Central memory CD4-positive, alpha-beta T cell (primary cell): ENCODE measurements around the gene PERM1.
A peak's percentile ranks its signal among the peaks of the same experiment; 100 is the strongest.
"Not testable (repeated sequence)": the region's sequence is repeated elsewhere in the genome, so short reads cannot be mapped to it uniquely, and the experiment has no call there.

Experiments used
- DNase-seq: peaks from one replicate; pipeline ENCODE4 v3.0.0; 2022

The PERM1 gene

DNA sequence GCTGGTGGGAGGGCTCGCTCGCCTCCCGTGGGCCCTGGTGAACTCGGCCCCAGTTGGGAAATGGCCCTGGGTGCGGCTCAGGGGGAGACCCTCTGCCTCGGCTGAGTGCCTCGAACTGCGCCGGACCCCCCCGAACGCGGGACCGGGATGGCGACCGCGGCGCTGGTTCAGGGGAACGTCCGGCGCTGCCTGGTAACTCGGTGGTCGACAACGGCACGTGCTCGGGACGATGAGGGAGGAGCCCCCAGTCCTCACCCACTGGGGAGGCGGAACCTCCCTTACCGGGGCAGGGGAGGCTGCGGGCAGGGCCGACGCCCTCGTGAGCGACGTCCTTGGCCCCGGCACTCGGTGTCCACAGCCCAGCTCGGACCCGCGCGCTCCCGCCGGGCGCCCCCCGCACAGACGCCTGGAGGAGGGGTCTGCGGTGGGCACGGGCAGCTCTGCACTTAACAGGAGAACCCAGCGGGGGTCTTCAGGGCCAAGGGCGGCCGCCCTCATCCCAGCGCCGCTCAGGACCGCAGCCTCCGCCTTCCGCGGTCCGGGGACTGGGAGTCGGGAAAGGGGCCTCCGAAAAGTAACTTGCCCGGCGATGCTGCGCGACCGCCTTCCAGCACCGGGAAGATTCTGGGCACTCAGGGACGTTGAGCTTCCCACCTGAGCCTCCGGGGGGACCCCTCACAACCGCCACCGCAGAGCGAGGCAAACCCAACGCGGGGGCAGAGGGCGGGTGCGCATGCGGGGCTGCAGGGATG, 16.3 kb upstream of the PERM1 start:
- no peak for DNase-seq

DNA sequence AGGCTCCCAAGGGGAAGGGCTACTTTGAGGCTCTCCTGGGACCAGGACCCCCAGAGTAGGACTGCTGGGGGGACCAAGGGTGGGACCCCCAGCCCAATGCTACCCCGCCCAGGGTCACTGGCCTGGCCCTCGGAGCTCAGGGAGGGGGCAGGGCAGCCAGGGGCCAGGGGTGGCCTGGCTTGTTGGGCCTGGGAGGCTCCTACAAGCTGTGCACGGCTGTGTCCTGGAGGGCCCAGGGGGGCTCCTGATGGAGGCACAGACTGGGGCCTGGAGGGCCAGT, 15.8 kb upstream of the PERM1 start:
- DNase-seq, result no peak

DNA sequence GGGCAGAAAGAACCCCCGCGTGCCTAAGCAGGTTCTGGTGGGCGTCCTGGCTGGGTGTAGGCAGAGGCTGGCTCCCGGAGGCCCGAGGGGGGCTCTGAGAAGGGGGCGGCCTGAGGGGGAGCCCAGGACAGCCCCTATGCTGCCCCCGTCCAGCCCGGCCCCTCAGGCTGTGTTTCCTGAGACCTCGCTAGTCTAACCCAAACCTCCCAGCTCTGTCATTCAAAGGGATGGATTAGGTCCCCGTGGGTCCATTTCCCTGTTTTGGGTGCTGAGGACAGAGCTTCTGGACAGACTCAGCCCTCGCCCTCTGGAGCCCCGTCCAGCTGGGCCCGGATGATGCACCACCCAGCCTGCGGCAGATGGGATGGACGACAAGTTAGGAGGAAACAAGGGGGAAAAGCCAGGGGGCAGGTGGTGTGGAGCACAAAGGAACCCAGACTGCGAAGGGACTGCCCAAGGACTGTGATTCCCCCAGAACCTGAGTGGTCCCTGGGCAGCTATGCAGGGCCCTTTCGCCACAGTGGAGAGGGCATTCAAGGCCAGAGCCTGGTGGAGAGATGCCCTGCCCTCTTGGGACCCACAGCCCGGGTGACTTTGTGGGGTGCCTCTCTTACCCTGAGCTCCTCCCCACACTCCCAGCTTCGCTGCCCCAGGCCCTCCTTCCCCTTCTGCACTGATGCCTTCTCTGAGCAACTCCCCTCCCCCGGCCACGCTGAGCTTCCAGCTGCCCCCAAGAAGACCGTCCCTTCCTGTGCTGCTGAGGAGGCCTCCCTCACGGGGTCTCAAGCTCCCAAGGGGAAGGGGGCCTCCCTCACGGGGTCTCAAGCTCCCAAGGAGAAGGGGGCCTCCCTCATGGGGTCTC, 15.2 kb upstream of the PERM1 start:
- DNase-seq, result no peak

DNA sequence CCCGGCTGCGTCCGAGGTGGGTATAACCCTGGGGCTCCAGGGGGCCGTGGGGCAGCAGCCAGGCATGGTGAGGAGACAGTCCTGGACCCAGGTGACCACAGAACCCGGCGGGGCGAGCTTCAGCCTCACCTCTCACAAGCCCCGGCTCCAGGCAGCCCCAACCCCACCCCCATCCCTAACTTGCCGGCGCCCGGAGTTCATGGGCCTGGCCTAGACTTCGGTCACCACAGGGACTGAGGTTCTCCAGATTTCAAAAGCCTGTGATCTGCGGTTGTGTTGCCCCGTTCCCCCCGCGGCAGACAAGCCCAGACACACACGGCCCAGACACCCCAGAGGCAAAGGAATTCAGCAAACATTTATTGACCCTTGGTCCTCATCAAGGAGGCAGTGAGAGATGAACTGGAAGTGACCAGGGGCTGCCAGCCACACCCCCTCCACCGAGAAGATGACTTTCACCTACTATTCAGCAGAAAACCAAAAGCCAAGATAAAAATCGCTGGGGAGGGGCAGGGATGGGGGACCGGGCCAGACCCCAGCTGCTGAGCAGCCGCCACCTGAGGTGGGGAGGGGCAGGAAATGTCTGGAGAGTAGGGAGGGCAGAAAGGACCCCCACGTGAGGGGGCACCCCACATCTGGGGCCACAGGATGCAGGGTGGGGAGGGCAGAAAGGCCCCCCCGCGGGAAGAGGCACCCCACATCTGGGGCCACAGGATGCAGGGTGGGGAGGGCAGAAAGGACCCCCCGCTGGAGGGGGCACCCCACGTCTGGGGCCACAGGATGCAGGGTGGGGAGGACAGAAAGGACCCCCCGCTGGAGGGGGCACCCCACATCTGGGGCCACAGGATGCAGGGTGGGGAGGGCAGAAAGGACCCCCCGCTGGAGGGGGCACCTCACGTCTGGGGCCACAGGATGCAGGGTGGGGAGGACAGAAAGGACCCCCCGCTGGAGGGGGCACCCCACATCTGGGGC, 14.1 kb upstream of the PERM1 start:
- no peak for DNase-seq

DNA sequence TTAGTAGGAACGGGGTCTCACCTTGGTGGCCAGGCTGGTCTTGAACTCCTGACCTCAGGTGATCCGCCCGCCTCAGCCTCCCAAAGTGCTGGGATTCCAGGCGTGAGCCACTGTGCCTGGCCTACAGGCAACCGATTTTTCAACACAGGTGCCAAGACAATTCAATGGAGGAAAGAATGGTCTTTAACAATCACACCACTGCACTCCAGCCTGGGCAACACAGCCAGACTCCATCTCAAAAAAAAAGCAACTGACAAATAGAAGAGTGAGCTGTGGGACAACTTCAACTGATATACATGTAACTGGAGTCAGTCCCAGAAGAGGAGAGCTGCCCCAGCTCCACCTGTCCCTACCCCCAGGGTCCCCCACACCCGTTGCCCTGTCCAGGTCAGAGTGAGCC, 12.7 kb upstream of the PERM1 start:
- DNase-seq, result not testable (repeated sequence)

DNA sequence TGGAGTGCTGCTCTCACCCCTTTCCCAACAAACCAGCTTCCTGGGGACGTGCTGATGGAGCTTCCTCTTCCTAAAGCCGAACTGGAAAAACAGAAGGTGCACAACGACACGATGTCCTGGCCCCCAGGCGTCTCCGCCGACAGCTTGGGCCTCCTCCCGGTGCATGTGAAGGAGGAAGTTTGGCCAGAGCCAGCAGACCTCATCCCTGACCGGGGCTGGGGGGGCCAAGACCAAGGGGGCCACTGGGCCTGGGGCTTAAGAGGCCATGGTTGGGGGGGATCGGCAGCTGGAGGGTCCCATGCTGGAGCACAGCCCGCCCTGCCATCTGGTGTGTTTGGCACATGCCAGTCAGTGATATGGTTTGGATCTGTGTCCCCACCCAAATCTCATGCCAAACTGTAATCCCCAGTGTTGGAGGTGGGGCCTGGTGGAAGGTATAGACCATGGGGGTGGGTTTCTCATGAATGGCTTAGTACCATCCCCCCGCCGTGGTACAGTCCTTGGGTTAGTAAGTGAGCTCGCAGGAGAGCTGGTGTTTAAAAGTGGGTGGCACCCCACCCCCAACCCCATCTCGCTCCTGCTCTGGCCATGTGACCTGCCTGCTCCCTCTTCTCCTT, 11.6 kb upstream of the PERM1 start:
- no peak for DNase-seq

DNA sequence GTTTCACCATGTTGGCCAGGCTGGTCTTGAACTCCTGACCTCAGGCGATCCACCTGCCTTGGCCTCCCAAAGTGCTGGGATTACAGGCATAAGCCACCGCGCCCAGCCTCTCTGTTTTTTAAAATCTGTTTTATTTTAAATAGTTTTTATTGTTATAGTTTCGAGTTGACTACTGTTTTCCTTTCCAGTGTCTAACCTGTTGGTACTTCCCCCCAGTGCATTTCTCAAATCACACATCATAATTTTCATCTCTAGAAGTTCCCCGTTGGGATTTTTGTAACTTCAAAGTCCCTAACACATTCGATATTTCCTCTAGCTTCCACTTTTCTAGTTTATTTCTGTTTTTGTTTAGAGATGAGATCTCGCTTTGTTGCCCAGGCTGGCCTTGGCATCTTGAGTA, 10.5 kb upstream of the PERM1 start:
- DNase-seq, result no peak

DNA sequence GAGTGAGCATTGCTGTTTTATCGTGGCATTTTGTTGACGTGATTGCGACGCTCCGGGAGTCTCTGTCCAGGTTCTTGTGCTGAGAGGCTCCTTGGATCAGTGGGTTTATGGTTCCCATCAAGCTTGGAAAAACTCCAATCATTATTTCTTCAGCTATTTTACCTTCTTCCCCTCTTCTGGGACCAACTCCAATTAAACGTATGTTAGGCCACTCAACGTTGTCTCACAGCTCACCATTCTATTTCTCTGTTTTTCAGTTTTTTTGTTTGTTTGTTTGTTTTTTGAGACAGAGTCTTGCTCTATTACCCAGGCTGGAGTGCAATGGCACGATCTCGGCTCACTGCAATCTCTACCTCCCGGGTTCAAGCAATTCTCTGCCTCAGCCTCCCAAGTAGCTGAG, 10.0 kb upstream of the PERM1 start:
- DNase-seq, result no peak

DNA sequence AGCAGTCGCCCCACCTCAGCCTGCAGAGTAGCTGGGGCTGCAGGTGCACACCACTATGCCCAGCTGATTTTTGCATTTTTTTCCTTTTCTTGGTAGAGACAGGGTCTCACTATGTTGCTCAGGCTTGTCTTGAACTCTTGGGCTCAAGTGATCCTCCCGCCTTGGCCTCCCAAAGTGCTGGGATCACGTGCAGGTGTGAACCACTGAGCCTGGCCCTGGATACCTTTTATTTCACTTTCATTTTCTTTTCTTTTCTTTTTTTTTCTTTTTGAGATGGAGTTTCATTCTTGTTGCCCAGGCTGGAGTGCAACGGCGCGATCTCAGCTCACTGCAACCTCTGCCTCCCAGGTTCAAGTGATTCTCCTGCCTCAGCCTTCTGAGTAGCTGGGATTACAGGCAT, 9.4 kb upstream of the PERM1 start:
- not testable (repeated sequence) for DNase-seq

DNA sequence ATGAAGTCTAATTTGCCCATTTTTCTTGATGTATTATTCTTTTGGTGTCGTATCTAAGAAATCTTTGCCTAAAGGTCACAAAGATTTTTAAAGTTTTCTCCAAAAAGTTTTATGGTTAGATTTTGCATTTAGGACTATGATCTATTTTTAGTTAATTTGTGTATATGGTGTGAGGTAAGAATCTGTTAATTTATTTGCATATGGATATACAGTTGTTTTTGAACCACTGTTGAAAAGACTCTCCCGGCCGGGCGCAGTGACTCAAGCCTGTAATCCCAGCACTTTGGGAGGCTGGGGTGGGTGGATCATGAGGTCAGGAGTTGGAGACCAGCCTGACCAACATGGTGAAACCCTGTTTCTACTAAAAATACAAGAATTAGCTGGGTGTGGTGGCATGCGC, 6.2 kb upstream of the PERM1 start:
- not testable (repeated sequence) for DNase-seq

DNA sequence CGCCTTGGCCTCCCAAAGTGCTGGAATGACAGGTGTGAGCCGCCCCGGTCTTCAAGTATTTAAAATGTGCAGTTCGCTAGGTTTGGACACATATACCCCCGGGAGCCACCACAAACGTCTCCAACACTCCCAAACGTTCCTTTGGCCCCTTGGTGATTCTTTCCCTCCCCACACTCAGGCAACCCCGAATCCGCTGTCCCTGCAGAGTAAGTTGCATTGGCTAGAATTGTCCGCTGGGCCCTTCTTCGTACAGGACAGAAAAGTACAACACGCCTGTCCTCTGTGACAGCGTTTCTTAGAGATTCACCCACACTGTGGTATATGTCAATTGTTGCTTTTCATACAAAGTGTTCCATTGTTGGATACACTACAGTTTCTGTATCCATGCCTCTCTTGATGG, 3.2 kb upstream of the PERM1 start:
- DNase-seq, result no peak

DNA sequence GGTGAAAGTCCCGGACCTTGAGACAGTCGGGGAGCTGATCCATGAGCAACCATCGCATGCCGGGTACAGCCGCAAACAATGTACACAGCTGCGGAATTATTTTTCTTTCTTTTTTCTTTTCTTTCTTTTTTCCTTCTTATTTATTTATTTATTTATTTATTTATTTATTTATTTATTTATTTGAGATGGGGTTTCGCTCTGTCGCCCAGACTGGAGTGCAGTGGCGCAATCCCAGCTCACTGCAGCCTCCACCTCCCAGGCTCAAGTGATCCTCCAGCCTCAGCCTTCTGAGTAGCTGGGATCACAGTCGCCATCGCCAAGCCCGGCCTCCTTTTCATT, 2.6 kb upstream of the PERM1 start:
- DNase-seq, result no peak

DNA sequence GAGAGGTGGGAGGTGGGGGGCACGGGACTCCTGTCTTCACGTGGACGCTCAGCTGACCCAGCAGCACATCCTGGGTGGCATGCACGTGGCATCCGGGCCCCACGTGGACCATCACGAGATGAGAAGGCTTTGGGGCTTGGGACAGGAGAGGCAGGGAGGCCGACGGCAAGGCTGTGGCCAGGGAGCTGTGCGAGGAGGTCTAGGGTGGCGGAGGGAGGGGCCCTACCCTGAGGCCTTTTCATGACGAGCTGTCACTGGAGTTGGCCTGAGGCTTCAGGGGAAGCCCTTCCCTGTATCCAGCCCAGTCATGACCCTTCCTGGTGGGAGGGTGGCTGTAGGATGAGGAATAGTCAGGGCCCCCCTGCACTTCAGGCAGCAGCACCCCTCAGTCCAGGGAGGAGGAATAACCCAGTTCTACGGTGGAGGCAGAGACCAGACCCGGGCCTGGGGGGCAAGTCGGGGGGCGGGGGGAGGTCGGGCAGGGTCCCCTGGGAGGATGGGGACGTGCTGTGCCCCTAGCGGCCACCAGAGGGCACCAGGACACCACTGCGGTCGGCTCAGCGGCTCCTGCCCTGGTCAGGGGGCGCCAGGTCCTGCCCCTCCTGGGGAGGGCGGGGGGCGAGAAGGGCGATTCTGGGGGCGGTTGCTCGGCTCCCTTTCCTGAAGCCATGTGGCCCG, 2.0 kb upstream of the PERM1 start:
- peak; percentile 40 for DNase-seq

DNA sequence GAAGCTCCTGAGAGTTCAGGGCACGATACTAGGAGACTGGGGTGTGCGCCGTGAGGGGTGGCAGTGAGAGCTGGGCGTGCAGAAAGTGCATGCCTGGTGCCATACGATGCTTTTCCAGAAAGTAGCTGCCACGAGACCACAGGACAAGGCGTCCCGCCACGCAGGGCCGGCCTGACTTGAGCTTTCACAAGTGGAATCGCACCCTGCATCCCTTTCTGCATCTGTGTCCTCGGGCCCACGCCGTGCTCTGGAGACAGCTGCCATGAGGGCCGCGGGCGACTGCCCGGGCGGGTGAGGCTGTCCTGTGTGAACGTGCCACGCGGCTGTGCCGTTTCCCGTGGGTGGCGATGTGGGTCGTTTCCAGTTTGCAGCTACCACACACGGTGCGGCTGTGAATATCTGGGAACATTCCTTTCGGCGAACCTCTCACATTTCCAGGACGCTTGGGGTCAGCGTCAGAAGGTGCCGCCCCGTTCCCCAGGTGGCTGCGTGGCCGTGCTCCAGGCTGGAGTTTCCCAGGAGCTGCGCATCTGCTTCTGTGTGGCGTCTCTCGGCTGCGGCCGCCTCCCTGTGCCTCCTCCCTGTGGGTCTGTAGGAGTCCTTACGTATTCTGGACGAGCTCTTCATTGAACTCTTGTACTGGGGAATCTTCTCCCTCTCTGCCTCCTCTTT, 1.0 kb upstream of the PERM1 start:
- DNase-seq, result no peak

DNA sequence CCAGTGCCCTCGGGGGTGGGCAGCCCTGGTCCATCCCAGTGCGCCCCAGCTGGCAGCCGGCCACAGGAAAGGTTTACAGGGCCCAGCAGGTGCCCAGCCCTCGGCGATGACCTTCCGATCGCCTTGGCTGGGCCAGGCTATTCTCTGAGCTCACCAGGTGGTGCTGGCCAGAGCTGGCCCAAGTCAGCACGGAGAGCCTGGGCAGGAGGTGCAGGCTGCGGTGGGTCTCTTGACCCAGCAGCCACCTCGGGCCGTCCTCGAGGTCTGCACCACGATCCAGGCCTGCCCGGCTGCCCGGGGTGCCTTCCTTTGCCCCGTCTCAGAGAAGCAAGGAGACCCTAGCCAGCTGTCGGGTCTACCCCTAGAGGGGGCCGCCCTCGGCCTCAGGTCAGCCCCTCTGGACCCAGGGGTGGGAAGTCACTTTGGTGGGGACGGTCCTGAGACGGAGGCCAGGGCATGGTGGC, 370 bp downstream of the PERM1 start:
- DNase-seq, result no peak

DNA sequence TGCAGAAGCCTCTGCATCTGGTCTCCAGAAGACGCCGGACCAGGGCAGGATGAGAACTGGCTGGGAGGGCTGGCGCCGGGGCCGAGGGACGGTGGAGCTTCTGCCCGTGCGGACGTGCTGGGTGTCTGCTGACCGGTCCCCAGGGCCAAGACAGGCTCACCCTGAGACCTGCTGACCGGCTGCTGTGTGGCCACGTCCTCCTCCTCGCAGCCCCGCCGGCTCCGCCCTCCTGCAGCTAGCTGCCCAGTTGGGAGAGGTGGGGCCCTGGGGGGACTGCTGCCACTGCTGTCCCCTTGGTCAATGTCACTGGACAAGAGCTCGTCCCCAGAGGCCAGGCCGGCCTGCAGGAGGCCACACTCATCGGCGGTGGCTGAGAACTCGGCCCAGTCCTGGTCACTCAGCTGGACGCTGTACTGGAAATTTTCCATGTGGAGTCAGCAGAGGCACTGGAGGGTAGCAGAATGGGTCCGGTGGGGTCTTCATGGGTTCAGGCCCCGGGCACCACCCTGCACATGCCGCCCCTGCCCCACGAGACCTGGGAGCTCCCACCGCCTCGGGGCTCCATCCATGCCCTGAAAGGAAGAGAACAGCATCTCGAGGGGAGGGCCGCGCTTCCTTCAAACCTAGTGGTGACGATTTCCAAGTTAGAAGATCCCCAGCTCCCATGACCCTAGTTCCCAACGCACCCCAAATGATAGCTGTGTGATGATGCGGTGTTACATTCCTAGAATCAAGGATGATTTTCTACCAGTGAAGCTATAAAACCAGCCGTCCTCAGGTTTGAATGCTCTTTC, 1.1 kb downstream of the PERM1 start:
- no peak for DNase-seq

DNA sequence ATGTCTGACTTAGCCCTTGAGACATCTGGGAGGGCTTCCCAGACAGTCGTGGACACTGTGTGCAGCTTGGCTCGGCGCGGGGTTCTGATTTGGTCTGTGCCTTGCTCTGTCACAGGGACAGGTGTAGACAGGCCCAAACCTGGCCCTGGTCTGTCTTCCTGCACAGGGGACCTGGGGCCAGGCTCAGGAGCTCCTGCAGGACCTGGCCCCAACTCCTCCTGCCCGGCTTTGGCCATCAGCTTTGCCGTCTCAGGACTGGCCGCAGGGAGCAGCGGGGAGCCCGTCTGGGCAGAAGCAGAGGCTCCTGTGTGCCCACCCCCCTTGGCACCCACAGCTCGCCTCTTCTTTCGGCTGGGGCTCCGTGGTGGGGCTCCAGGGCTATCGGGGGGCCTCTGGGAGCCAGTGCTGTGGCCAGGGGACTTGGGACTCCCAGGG, 1.7 kb downstream of the PERM1 start:
- DNase-seq, result no peak

DNA sequence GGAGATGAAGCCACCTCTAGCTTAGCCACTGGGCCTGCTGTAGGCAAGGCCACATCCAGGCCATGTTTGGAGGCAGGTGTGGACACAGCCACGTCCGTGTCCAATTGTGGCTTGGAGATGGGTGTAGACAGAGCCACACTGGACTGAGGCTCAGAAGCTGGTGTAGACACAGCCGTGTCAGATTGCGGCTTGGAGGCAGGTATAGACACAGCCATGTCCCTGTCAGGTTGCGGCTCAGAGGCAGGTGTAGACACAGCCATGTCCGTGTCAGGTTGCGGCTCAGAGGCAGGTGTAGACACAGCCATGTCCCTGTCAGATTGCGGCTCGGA, 2.2 kb downstream of the PERM1 start:
- no peak for DNase-seq

DNA sequence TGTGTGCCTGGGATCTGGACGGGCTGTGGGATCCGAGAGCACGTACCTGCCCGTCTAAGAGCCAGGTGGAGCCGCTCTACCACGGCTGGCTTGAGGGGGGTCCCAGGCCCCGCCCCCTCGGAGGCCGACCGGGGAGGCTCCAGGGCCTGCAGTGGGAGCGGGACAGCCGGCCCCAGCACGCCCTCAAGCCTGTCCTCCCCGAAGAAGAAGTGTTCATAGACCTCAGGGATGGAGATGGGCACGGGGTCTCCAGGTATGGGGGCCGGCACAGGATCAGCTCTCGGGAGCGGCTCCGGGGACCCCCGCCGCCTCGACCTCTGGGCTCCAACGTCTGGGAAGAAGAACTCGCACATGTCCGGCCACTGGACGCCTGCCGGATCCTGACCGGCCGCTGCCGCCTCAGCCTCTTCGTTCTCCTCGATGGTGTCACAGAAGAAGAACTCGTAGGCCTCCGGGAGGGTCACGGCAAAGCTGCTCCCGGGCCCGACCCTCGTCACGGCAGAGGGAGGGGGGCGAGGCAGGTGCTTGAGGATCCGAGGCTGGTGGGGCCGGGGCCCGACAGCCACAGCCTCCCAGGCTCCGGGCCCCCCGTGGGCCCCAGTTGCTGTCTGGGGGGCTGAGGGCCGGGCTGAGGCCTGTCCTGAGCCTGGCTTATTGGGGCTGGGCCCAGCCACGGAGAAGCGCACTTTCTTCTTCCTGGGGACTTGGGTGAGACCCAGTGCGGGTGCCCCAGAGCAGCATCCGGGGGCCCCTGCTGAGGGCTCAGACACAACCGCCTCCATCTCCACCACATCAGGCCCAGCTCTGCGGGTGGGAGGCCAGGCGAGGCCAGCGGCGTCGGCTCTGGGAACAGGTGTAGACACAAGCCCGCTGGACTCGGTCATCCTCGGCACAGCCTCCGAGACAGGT, 2.8 kb downstream of the PERM1 start:
- DNase-seq, result no peak
